Neural progenitor cell (in vitro differentiated cells): ENCODE measurements around the gene CD44. TPM values are rescaled to one million over a fixed set of nuclear protein-coding genes. Genes with fewer than 3 reads are reported as not detected.

Experiments used
- DNase-seq: peaks from one replicate; pipeline ENCODE4 v3.0.0-alpha.2; 2016; ENCODE audit warnings: low spot score
- H2AFZ ChIP-seq: fragments of 200-600 bp; sonication (generic); replicated peaks from 2 replicates; pipeline ENCODE4 v1.6.1; 2016; ENCODE audit warnings: antibody characterized with exemption
- H3F3A ChIP-seq: fragments of 200-600 bp; sonication (generic); 2 replicates; pipeline ENCODE4 v1.6.1; 2016; ENCODE audit warnings: antibody characterized with exemption, low read depth
- H3K27ac ChIP-seq: fragments of 200-600 bp; sonication (generic); 2 replicates; pipeline ENCODE4 v1.5.1; 2016; ENCODE audit warnings: mild to moderate bottlenecking
- H3K27me3 ChIP-seq: fragments of 200-600 bp; sonication (generic); 2 replicates; pipeline ENCODE4 v1.6.1; 2016; ENCODE audit warnings: mild to moderate bottlenecking, moderate library complexity
- H3K36me3 ChIP-seq: fragments of 200-600 bp; sonication (generic); 2 replicates; pipeline ENCODE4 v1.5.1; 2016
- H3K4me1 ChIP-seq: fragments of 200-600 bp; sonication (generic); 2 replicates; pipeline ENCODE4 v1.6.1; 2016; ENCODE audit warnings: mixed run types
- H3K4me2 ChIP-seq: fragments of 200-600 bp; sonication (generic); 2 replicates; pipeline ENCODE4 v1.6.1; 2016
- H3K4me3 ChIP-seq: fragments of 200-600 bp; sonication (generic); 2 replicates; pipeline ENCODE4 v1.5.1; 2016
- H3K79me2 ChIP-seq: fragments of 200-600 bp; sonication (generic); 2 replicates; pipeline ENCODE4 v1.6.1; 2016; ENCODE audit warnings: low read depth
- H3K9ac ChIP-seq: fragments of 200-600 bp; sonication (generic); 2 replicates; pipeline ENCODE4 v1.6.1; 2016
- H3K9me3 ChIP-seq: fragments of 200-600 bp; sonication (generic); 2 replicates; pipeline ENCODE4 v1.5.1; 2016; ENCODE audit warnings: low read depth
- H4K20me1 ChIP-seq: fragments of 200-600 bp; sonication (generic); 2 replicates; pipeline ENCODE4 v1.6.1; 2016; ENCODE audit warnings: low read depth
- H3K27ac Mint-ChIP-seq: 3 replicates; pipeline ENCODE4 v1.8.0; 2021; ENCODE audit warnings: mixed read lengths
- H3K27me3 Mint-ChIP-seq: 2 replicates; pipeline ENCODE4 v1.8.0; 2022; ENCODE audit warnings: low read depth, mild to moderate bottlenecking, inconsistent platforms, moderate library complexity, mixed read lengths; ENCODE audit not compliant: insufficient read depth
- H3K36me3 Mint-ChIP-seq: 3 replicates; pipeline ENCODE4 v1.8.0; 2021; ENCODE audit warnings: mixed read lengths
- H3K4me1 Mint-ChIP-seq: 3 replicates; pipeline ENCODE4 v1.8.0; 2021; ENCODE audit warnings: mixed read lengths
- H3K4me3 Mint-ChIP-seq: 3 replicates; pipeline ENCODE4 v1.8.0; 2021; ENCODE audit warnings: mild to moderate bottlenecking, moderate library complexity, mixed read lengths
- H3K9me3 Mint-ChIP-seq: 3 replicates; pipeline ENCODE4 v1.8.0; 2020; ENCODE audit warnings: mixed read lengths
- EZH2 ChIP-seq: fragments of 200-600 bp; sonication (generic); IDR thresholded peaks from 2 replicates; pipeline ENCODE4 v1.6.1; 2017; ENCODE audit warnings: antibody characterized with exemption, mild to moderate bottlenecking, moderate library complexity
- EZH2phosphoT487 ChIP-seq: fragments of 200-600 bp; sonication (generic); IDR thresholded peaks from 2 replicates; pipeline ENCODE4 v1.6.1; 2017; ENCODE audit warnings: antibody characterized with exemption
- total RNA-seq: library from RNA; depleted of rRNA; stranded (reverse); fragments of >200 nt; gene quantifications from 2 replicates; pipeline ENCODE4 v1.2.3, GENCODE V29; 2015; ENCODE audit warnings: low replicate concordance
- TF ChIP-seq, protein P1 (sequence below): fragments of 200-600 bp; sonication (generic); IDR thresholded peaks from 2 replicates; pipeline ENCODE4 v1.5.1; 2017; ENCODE audit warnings: antibody characterized with exemption, mild to moderate bottlenecking

Gene CD44
- total RNA-seq, 1 donor from 2014 or later = 1.4 TPM

GRCh38 chr11:35190804-35191348 is 51.9 kb downstream of the CD44 start:
- Histone ChIP-seq H2AFZ (no peak overlapping the region), H3K36me3 (no peaks in the 10 kb centered on the region), H3K27me3 (no peaks in the 10 kb centered on the region), H3K4me2 (no peak overlapping the region), H3K9me3 (no peaks in the 10 kb centered on the region), H3K9ac (no peak overlapping the region), H3F3A (no peaks in the 10 kb centered on the region), H3K4me1 (peaks cover 4% of the 10 kb centered on the region), H3K4me3 (no peak overlapping the region), H3K79me2 (no peaks in the 10 kb centered on the region), H4K20me1 (no peaks in the 10 kb centered on the region), H3K27ac (no peak overlapping the region)
- H3K4me3 Mint-ChIP-seq = no peak overlapping the region
- DNase-seq = no peak
- H3K27ac Mint-ChIP-seq = no peak overlapping the region
- no peaks in the 10 kb centered on the region for H3K36me3 Mint-ChIP-seq
- no peaks in the 10 kb centered on the region for H3K9me3 Mint-ChIP-seq
- H3K4me1 Mint-ChIP-seq = peaks cover 12% of the 10 kb centered on the region
- TF ChIP-seq EZH2 = no peak
- TF ChIP-seq, protein P1, sequence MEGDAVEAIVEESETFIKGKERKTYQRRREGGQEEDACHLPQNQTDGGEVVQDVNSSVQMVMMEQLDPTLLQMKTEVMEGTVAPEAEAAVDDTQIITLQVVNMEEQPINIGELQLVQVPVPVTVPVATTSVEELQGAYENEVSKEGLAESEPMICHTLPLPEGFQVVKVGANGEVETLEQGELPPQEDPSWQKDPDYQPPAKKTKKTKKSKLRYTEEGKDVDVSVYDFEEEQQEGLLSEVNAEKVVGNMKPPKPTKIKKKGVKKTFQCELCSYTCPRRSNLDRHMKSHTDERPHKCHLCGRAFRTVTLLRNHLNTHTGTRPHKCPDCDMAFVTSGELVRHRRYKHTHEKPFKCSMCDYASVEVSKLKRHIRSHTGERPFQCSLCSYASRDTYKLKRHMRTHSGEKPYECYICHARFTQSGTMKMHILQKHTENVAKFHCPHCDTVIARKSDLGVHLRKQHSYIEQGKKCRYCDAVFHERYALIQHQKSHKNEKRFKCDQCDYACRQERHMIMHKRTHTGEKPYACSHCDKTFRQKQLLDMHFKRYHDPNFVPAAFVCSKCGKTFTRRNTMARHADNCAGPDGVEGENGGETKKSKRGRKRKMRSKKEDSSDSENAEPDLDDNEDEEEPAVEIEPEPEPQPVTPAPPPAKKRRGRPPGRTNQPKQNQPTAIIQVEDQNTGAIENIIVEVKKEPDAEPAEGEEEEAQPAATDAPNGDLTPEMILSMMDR = no peak
- no peak for TF ChIP-seq EZH2phosphoT487
- H3K27me3 Mint-ChIP-seq = no peaks in the 10 kb centered on the region

DNA sequence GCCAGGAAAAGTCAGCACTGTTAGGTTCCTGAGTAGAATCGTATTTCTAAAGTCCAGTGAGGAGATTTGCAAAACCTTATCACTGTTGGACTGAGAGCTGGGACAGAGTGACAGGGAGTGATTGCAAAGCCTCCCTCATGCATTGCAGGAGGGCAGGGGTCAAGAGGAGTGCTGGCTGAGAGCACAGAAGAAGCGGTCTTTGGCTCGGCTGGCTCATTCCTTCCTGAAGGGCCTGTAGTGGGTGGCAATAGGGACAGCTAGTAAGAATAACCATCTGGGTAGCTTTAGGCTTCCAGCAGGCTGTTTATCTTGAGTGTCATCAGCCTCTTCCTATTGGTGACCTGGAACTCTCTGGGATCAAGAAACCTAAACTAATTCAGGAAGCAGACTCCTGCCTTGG is 53.4 kb downstream of the CD44 start:
- Mint-ChIP-seq H3K27ac (no peak overlapping the region), H3K36me3 (no peaks in the 10 kb centered on the region), H3K9me3 (no peaks in the 10 kb centered on the region), H3K27me3 (no peaks in the 10 kb centered on the region), H3K4me3 (no peak overlapping the region), H3K4me1 (peaks cover 12% of the 10 kb centered on the region)
- no peaks in the 10 kb centered on the region for H3K4me1 ChIP-seq
- no peaks in the 10 kb centered on the region for H3F3A ChIP-seq
- no peak overlapping the region for H2AFZ ChIP-seq
- no peaks in the 10 kb centered on the region for H3K9me3 ChIP-seq
- no peak overlapping the region for H3K4me3 ChIP-seq
- H3K9ac ChIP-seq = no peak overlapping the region
- DNase-seq = no peak
- no peak overlapping the region for H3K4me2 ChIP-seq
- H3K36me3 ChIP-seq = no peaks in the 10 kb centered on the region
- H4K20me1 ChIP-seq = no peaks in the 10 kb centered on the region
- no peaks in the 10 kb centered on the region for H3K27me3 ChIP-seq
- TF ChIP-seq, protein P1 = no peak
- TF ChIP-seq EZH2 (no peak), EZH2phosphoT487 (no peak)
- H3K79me2 ChIP-seq = no peaks in the 10 kb centered on the region
- no peak overlapping the region for H3K27ac ChIP-seq

DNA sequence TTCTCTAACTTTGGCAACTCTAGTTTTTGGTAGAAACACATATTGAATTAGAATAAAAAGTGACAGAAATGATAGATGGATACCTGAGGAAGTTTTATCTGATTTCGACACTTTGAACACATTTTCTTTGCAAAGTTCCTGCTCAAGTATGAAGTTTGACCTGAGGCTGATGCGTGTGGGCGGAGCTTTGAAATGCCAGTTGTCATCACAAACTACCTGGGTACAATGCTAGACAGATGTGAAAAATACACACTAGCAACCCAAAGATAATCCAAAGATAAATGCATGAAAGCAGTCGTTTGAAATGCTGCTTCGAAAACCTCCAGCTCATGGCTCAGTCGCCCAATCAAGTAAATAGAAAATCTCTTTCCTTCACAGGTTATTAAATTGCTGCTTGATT is 54.8 kb downstream of the CD44 start:
- H3K36me3 ChIP-seq = no peaks in the 10 kb centered on the region
- H3K9me3 ChIP-seq = no peaks in the 10 kb centered on the region
- no peaks in the 10 kb centered on the region for H3F3A ChIP-seq
- Mint-ChIP-seq H3K27ac (no peak overlapping the region), H3K4me3 (no peak overlapping the region), H3K36me3 (no peaks in the 10 kb centered on the region), H3K27me3 (no peaks in the 10 kb centered on the region), H3K9me3 (no peaks in the 10 kb centered on the region), H3K4me1 (peaks cover 8% of the 10 kb centered on the region)
- no peak for TF ChIP-seq EZH2
- TF ChIP-seq, protein P1 = no peak
- no peak for TF ChIP-seq EZH2phosphoT487
- H3K4me3 ChIP-seq = no peak overlapping the region
- H3K27ac ChIP-seq = no peak overlapping the region
- H4K20me1 ChIP-seq = no peaks in the 10 kb centered on the region
- no peaks in the 10 kb centered on the region for H3K79me2 ChIP-seq
- no peak for DNase-seq
- H3K9ac ChIP-seq = no peak overlapping the region
- H3K4me2 ChIP-seq = no peak overlapping the region
- no peaks in the 10 kb centered on the region for H3K4me1 ChIP-seq
- H2AFZ ChIP-seq = no peak overlapping the region
- no peaks in the 10 kb centered on the region for H3K27me3 ChIP-seq
